ENCODE data around the gene SULT1E1.

The SULT1E1 gene

DNA sequence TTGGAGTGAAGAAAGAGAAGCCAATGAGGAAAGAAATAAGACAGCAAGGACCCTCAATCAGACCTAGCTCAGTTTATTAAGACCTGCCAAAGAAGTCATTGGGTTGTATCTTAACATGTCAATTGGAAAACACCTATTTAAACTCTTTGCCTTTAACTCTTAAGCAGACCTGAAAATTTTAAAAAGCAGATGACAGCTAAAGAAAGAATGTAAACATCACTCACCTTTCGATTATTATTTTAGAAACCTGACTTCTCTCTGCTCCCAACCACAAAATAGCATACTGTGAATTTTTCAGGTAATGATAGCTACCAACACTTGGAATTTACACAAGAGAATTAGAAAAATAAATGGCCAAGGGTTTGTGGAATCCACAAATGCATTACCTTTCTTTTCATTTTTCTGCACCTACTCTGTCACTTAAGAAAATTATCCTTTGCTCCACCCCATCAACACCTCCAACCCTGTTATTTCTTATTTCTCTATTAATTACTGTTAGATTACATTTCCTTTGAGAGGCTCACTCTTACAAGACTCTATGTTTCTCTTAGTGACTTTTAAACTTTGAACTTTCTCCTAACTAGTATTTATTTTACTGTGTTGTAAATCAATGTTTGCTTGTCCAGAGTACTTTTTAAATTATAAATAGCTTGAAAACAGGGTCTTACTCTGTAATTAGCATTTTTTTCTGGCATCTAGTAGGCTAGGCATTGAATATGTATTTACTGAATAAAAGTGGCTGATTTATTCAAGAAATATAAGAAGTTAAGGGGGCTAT lies 765 bp upstream of the SULT1E1 start:
- Histone ChIP-seq H3K4me3 (ENCODE audit: insufficient read depth, low read length, poor library complexity, severe bottlenecking) (no peak overlapping the region), H3K79me2 (ENCODE audit: insufficient read depth, low read length) (no peaks in the 10 kb centered on the region), H3K36me3 (ENCODE audit: low read length) (no peaks in the 10 kb centered on the region), H3K4me2 (ENCODE audit: low read depth, low read length, poor library complexity, severe bottlenecking) (no peak overlapping the region), H3K9ac (ENCODE audit: low read length) (no peak overlapping the region), H3K27me3 (ENCODE audit: low read length) (no peaks in the 10 kb centered on the region), H3K27ac (ENCODE audit: low read depth, low read length) (no peak overlapping the region), H4K20me1 (ENCODE audit: low read depth, low read length) (no peaks in the 10 kb centered on the region), H3F3A (ENCODE audit: insufficient read depth) (no peaks in the 10 kb centered on the region), H2AFZ (ENCODE audit: low read depth, low read length, severe bottlenecking) (no peak overlapping the region), H3K9me3 (ENCODE audit: insufficient read depth, low read length) (no peaks in the 10 kb centered on the region), H3K9me2 (replicated peaks; ENCODE audit: insufficient read depth, low read length) (no peaks in the 10 kb centered on the region)
- TF ChIP-seq EZH2phosphoT487 (conservative IDR thresholded peaks at IDR 0.05; ENCODE audit: low read length): no peak
- TF ChIP-seq, protein P1, sequence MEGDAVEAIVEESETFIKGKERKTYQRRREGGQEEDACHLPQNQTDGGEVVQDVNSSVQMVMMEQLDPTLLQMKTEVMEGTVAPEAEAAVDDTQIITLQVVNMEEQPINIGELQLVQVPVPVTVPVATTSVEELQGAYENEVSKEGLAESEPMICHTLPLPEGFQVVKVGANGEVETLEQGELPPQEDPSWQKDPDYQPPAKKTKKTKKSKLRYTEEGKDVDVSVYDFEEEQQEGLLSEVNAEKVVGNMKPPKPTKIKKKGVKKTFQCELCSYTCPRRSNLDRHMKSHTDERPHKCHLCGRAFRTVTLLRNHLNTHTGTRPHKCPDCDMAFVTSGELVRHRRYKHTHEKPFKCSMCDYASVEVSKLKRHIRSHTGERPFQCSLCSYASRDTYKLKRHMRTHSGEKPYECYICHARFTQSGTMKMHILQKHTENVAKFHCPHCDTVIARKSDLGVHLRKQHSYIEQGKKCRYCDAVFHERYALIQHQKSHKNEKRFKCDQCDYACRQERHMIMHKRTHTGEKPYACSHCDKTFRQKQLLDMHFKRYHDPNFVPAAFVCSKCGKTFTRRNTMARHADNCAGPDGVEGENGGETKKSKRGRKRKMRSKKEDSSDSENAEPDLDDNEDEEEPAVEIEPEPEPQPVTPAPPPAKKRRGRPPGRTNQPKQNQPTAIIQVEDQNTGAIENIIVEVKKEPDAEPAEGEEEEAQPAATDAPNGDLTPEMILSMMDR (IDR thresholded peaks at IDR 0.05; ENCODE audit: insufficient read depth, low read length, poor library complexity, severe bottlenecking): no peak

DNA sequence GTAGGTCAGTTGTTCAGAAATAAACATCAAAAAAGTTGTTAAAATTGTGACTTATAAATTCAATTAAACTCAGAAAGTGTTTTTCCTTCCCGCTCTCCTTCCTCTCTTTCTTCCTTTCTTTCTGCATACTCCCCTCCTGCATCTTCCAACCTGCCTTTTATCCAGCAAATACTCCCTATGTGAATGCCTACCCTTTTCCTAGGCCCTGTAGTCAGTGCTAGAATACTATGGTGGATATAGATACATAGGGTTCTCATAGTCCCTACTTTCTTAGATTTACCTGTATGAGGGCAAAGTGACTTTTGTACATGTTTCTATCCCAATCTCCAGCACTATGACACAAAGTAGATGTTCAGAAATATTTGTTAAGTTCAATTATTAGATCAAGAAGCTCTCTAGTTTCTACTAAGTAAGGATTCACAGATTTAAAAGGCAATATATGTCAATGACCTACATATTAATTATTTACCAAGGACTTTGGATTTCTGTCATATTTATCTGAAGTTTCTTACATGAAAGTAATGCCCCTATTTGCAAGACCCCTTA lies 732 bp downstream of the SULT1E1 start:
- TF ChIP-seq EZH2phosphoT487 (conservative IDR thresholded peaks at IDR 0.05; ENCODE audit: low read length): no peak
- TF ChIP-seq, protein P1 (IDR thresholded peaks at IDR 0.05; ENCODE audit: insufficient read depth, low read length, poor library complexity, severe bottlenecking): no peak
- Histone ChIP-seq H3F3A (ENCODE audit: insufficient read depth) (no peaks in the 10 kb centered on the region), H3K4me2 (ENCODE audit: low read depth, low read length, poor library complexity, severe bottlenecking) (no peak overlapping the region), H3K27me3 (ENCODE audit: low read length) (no peaks in the 10 kb centered on the region), H3K4me3 (ENCODE audit: insufficient read depth, low read length, poor library complexity, severe bottlenecking) (no peak overlapping the region), H2AFZ (ENCODE audit: low read depth, low read length, severe bottlenecking) (no peak overlapping the region), H3K79me2 (ENCODE audit: insufficient read depth, low read length) (no peaks in the 10 kb centered on the region), H4K20me1 (ENCODE audit: low read depth, low read length) (no peaks in the 10 kb centered on the region), H3K9ac (ENCODE audit: low read length) (no peak overlapping the region), H3K36me3 (ENCODE audit: low read length) (no peaks in the 10 kb centered on the region), H3K27ac (ENCODE audit: low read depth, low read length) (no peak overlapping the region), H3K9me3 (ENCODE audit: insufficient read depth, low read length) (no peaks in the 10 kb centered on the region), H3K9me2 (replicated peaks; ENCODE audit: insufficient read depth, low read length) (no peaks in the 10 kb centered on the region)

DNA sequence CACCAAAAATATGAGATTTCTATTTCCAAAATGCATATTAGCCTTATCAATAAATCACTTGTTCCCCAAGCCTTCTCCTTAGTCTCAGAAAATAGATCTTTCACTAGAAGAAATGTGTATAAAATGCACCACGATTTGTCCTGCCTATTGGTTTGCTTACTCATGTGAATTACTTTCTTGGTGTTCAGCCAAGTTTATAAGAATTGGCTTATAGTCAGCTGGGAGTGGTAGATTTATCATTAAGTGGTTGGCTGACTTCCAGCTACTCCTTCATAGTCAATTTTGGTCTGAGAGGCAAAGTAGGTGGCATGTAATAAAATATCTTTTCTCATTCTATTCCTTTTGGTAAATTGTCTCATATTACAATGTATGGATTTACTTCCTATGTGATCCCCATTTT lies 1.3 kb downstream of the SULT1E1 start:
- Histone ChIP-seq H2AFZ (ENCODE audit: low read depth, low read length, severe bottlenecking) (no peak overlapping the region), H3K79me2 (ENCODE audit: insufficient read depth, low read length) (no peaks in the 10 kb centered on the region), H3K9me3 (ENCODE audit: insufficient read depth, low read length) (no peaks in the 10 kb centered on the region), H3K27me3 (ENCODE audit: low read length) (no peaks in the 10 kb centered on the region), H3F3A (ENCODE audit: insufficient read depth) (no peaks in the 10 kb centered on the region), H3K36me3 (ENCODE audit: low read length) (no peaks in the 10 kb centered on the region), H3K9me2 (replicated peaks; ENCODE audit: insufficient read depth, low read length) (no peaks in the 10 kb centered on the region), H3K27ac (ENCODE audit: low read depth, low read length) (no peak overlapping the region), H3K9ac (ENCODE audit: low read length) (no peak overlapping the region), H4K20me1 (ENCODE audit: low read depth, low read length) (no peaks in the 10 kb centered on the region), H3K4me2 (ENCODE audit: low read depth, low read length, poor library complexity, severe bottlenecking) (no peak overlapping the region), H3K4me3 (ENCODE audit: insufficient read depth, low read length, poor library complexity, severe bottlenecking) (no peak overlapping the region)
- no peak for TF ChIP-seq EZH2phosphoT487 (conservative IDR thresholded peaks at IDR 0.05; ENCODE audit: low read length)
- TF ChIP-seq, protein P1 (IDR thresholded peaks at IDR 0.05; ENCODE audit: insufficient read depth, low read length, poor library complexity, severe bottlenecking): no peak
